ENCODE measurements around the gene FERMT2. TPM values are rescaled to one million over a fixed set of nuclear protein-coding genes. Genes with fewer than 3 reads are reported as not detected.

The FERMT2 gene
- total and polyA plus RNA-seq, 2 donors (not counting 1 experiment from before 2014, with no cell fraction given), result 0.05 TPM; not detected in 1

GRCh38 chr14:52861403-52861802 is 89.4 kb downstream of the FERMT2 start:
- no peak overlapping the region for H3K4me2 ChIP-seq (replicated peaks; ENCODE audit: low read depth, low read length, poor library complexity, severe bottlenecking)
- no peak overlapping the region for H3K27ac ChIP-seq (ENCODE audit: low read length in 2 of 2)
- intact Hi-C loops (cut with micrococcal nuclease), result no loop called here
- no peak for DNase-seq
- no peaks in the 10 kb centered on the region for H3K79me2 ChIP-seq (ENCODE audit: control insufficient read depth, insufficient read depth, low read length)
- no peaks in the 10 kb centered on the region for H3K27me3 ChIP-seq (replicated peaks in 1 of 4; ENCODE audit: control extremely low read depth in 1 of 4, control insufficient read depth in 3 of 4, insufficient read depth in 4 of 4, low read length in 3 of 4)
- no peak overlapping the region for H2AFZ ChIP-seq (ENCODE audit: insufficient read depth, low read depth, low read length, poor library complexity, severe bottlenecking)
- ChIA-PET CTCF (no interaction called here), POLR2A (no interaction called here)
- H3K4me3 Mint-ChIP-seq, result no peak overlapping the region
- H3K36me3 ChIP-seq (replicated peaks in 1 of 2; ENCODE audit: control extremely low read depth in 1 of 2, control insufficient read depth in 1 of 2, extremely low read depth in 1 of 2, insufficient read depth in 2 of 2, low read length in 1 of 2), result no peaks in the 10 kb centered on the region
- H3K4me1 ChIP-seq (ENCODE audit: control insufficient read depth in 2 of 2, insufficient read depth in 2 of 2, low read length in 2 of 2), result no peaks in the 10 kb centered on the region
- no peak overlapping the region for H3K9ac ChIP-seq (ENCODE audit: low read length)
- H4K20me1 ChIP-seq (ENCODE audit: control insufficient read depth, insufficient read depth, low read length, poor library complexity, severe bottlenecking), result no peaks in the 10 kb centered on the region
- ATAC-seq (ENCODE audit: low read depth), result no peak
- WGBS (ENCODE audit: insufficient coverage), result no CpG with 5 or more reads among the region's 2 CpGs
- H3K9me3 Mint-ChIP-seq (ENCODE audit: insufficient read depth), result no peaks in the 10 kb centered on the region
- H3K9me3 ChIP-seq (ENCODE audit: control extremely low read depth in 1 of 3, control insufficient read depth in 2 of 3, insufficient read depth in 1 of 3, low read length in 2 of 3), result no peaks in the 10 kb centered on the region
- H3K4me1 Mint-ChIP-seq, result no peaks in the 10 kb centered on the region
- TF ChIP-seq CTCF (IDR thresholded peaks at IDR 0.05) (no peak), EZH2 (IDR thresholded peaks at IDR 0.05; ENCODE audit: borderline replicate concordance, insufficient read depth, low read depth, low read length, poor library complexity, severe bottlenecking) (no peak)
- no peak overlapping the region for H3K27ac Mint-ChIP-seq
- no peak overlapping the region for H3K4me3 ChIP-seq (ENCODE audit: control extremely low read depth in 1 of 5, extremely low read depth in 1 of 5, insufficient read depth in 1 of 5, low read depth in 2 of 5, low read length in 4 of 5)
- H3K27me3 Mint-ChIP-seq, result peaks cover 10% of the 10 kb centered on the region

GRCh38 chr14:52860910-52861309 is 89.9 kb downstream of the FERMT2 start:
- no peak for ATAC-seq (ENCODE audit: low read depth)
- no peaks in the 10 kb centered on the region for H3K36me3 ChIP-seq (replicated peaks in 1 of 2; ENCODE audit: control extremely low read depth in 1 of 2, control insufficient read depth in 1 of 2, extremely low read depth in 1 of 2, insufficient read depth in 2 of 2, low read length in 1 of 2)
- DNase-seq, result no peak
- H3K4me1 ChIP-seq (ENCODE audit: control insufficient read depth in 2 of 2, insufficient read depth in 2 of 2, low read length in 2 of 2), result no peaks in the 10 kb centered on the region
- intact Hi-C loops (cut with micrococcal nuclease), result no loop called here
- H3K27ac ChIP-seq (ENCODE audit: low read length in 2 of 2), result no peak overlapping the region
- Mint-ChIP-seq H3K9me3 (ENCODE audit: insufficient read depth) (no peaks in the 10 kb centered on the region), H3K4me1 (no peaks in the 10 kb centered on the region), H3K27ac (no peak overlapping the region), H3K4me3 (no peak overlapping the region), H3K27me3 (peaks cover 13% of the 10 kb centered on the region)
- no peak overlapping the region for H2AFZ ChIP-seq (ENCODE audit: insufficient read depth, low read depth, low read length, poor library complexity, severe bottlenecking)
- H3K27me3 ChIP-seq (replicated peaks in 1 of 4; ENCODE audit: control extremely low read depth in 1 of 4, control insufficient read depth in 3 of 4, insufficient read depth in 4 of 4, low read length in 3 of 4), result no peaks in the 10 kb centered on the region
- TF ChIP-seq EZH2 (IDR thresholded peaks at IDR 0.05; ENCODE audit: borderline replicate concordance, insufficient read depth, low read depth, low read length, poor library complexity, severe bottlenecking), result no peak
- TF ChIP-seq CTCF (IDR thresholded peaks at IDR 0.05), result no peak
- no peaks in the 10 kb centered on the region for H3K79me2 ChIP-seq (ENCODE audit: control insufficient read depth, insufficient read depth, low read length)
- POLR2A ChIA-PET, result interaction anchor here (0.6 kb wide), 1 partner anchor 15 kb away, joined by 3 read pairs; no protein-coding TSS in a partner anchor
- WGBS (ENCODE audit: insufficient coverage), result 40% methylated on average over 1 of the region's 3 CpGs
- no peak overlapping the region for H3K9ac ChIP-seq (ENCODE audit: low read length)
- no peak overlapping the region for H3K4me2 ChIP-seq (replicated peaks; ENCODE audit: low read depth, low read length, poor library complexity, severe bottlenecking)
- H4K20me1 ChIP-seq (ENCODE audit: control insufficient read depth, insufficient read depth, low read length, poor library complexity, severe bottlenecking), result no peaks in the 10 kb centered on the region
- no peaks in the 10 kb centered on the region for H3K9me3 ChIP-seq (ENCODE audit: control extremely low read depth in 1 of 3, control insufficient read depth in 2 of 3, insufficient read depth in 1 of 3, low read length in 2 of 3)
- no peak overlapping the region for H3K4me3 ChIP-seq (ENCODE audit: control extremely low read depth in 1 of 5, extremely low read depth in 1 of 5, insufficient read depth in 1 of 5, low read depth in 2 of 5, low read length in 4 of 5)
- CTCF ChIA-PET, result no interaction called here

Data from B cell (primary cell).